ENCODE measurements around the gene HSCB. TPM values are rescaled to one million over a fixed set of nuclear protein-coding genes. Genes with fewer than 3 reads are reported as not detected.

Gene HSCB
- total RNA-seq, 1 experiment from 2014 or later, result 19.2 TPM

DNA sequence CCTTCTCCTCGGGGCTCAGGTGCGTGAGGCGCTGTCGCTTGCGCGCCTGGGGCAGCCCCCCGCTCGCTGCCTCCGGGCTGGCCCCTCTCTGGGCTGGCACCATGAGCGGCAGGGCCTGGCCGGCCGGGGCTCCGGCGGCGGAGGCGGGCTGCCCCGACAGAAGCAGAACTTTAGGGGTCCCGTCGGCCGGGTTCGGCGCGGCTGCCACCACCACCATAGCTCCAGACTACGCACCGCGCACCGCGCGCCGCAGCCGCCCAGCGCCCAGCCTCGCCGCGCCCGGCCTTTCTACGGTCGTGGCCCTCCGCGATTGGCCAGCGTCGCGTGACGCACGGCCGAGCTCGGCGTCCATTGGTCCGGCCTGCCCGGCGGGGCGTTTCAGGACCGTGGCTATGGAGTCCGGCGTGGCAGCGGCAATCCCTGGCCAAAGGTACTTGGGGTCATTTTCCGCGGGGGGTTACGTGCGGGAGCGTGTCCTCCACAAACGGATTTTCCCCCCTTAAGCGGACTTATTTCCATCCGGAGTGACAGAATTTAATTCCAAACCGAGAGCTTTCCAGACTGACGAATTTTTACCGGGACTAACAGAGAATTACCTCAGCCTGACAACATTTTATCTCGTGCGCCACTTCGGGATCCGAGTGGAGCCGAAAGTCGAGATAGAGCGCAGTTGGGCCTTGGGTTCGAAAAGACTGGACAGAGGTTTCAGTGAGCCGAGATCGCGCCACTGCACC lies 58.6 kb downstream of the HSCB start, which contains the start of gene XBP1 (continued):
- TF ChIP-seq, protein P1, sequence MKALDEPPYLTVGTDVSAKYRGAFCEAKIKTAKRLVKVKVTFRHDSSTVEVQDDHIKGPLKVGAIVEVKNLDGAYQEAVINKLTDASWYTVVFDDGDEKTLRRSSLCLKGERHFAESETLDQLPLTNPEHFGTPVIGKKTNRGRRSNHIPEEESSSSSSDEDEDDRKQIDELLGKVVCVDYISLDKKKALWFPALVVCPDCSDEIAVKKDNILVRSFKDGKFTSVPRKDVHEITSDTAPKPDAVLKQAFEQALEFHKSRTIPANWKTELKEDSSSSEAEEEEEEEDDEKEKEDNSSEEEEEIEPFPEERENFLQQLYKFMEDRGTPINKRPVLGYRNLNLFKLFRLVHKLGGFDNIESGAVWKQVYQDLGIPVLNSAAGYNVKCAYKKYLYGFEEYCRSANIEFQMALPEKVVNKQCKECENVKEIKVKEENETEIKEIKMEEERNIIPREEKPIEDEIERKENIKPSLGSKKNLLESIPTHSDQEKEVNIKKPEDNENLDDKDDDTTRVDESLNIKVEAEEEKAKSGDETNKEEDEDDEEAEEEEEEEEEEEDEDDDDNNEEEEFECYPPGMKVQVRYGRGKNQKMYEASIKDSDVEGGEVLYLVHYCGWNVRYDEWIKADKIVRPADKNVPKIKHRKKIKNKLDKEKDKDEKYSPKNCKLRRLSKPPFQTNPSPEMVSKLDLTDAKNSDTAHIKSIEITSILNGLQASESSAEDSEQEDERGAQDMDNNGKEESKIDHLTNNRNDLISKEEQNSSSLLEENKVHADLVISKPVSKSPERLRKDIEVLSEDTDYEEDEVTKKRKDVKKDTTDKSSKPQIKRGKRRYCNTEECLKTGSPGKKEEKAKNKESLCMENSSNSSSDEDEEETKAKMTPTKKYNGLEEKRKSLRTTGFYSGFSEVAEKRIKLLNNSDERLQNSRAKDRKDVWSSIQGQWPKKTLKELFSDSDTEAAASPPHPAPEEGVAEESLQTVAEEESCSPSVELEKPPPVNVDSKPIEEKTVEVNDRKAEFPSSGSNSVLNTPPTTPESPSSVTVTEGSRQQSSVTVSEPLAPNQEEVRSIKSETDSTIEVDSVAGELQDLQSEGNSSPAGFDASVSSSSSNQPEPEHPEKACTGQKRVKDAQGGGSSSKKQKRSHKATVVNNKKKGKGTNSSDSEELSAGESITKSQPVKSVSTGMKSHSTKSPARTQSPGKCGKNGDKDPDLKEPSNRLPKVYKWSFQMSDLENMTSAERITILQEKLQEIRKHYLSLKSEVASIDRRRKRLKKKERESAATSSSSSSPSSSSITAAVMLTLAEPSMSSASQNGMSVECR (CRISPR knock-in tag; IDR thresholded peaks at IDR 0.05; ENCODE audit: borderline replicate concordance), result peak; percentile 65; the same call in 1 of the 2 replicates
- TF ChIP-seq ZNF232 (CRISPR knock-in tag; IDR thresholded peaks at IDR 0.05) (peak; percentile 83), EMX1 (CRISPR knock-in tag; IDR thresholded peaks at IDR 0.05) (no peak), CBFB (CRISPR knock-in tag; IDR thresholded peaks at IDR 0.05; ENCODE audit: low read depth) (peak; percentile 84; the same call in 1 of the 2 replicates), GABPB1 (CRISPR knock-in tag; IDR thresholded peaks at IDR 0.05) (peak; percentile 75; the same call in 1 of the 2 replicates), CREM (CRISPR knock-in tag; IDR thresholded peaks at IDR 0.05) (peak; percentile 80), MYBL2 (CRISPR knock-in tag; IDR thresholded peaks at IDR 0.05) (peak; percentile 33; the same call in 1 of the 2 replicates), CREB1 (CRISPR knock-in tag; IDR thresholded peaks at IDR 0.05) (no peak), E2F1 (CRISPR knock-in tag; IDR thresholded peaks at IDR 0.05) (0 out of 2 replicates have a peak, but pooled peaks have one; percentile 74), OVOL2 (CRISPR knock-in tag; IDR thresholded peaks at IDR 0.05; ENCODE audit: borderline replicate concordance) (peak; percentile 61; the same call in 1 of the 2 replicates), RORB (CRISPR knock-in tag; IDR thresholded peaks at IDR 0.05) (no peak), SP1 (CRISPR knock-in tag; conservative IDR thresholded peaks at IDR 0.05) (peak; percentile 71), E2F4 (CRISPR knock-in tag; IDR thresholded peaks at IDR 0.05; ENCODE audit: borderline replicate concordance, low read depth) (peak; percentile 34; the same call in 1 of the 2 replicates), MAX (CRISPR knock-in tag; IDR thresholded peaks at IDR 0.05) (peak; percentile 81), TP53 (CRISPR knock-in tag; IDR thresholded peaks at IDR 0.05) (0 out of 2 replicates have a peak, but pooled peaks have one; percentile 48), ESRRA (CRISPR knock-in tag; IDR thresholded peaks at IDR 0.05; ENCODE audit: borderline replicate concordance) (peak; percentile 41; the same call in 1 of the 2 replicates), NFYB (CRISPR knock-in tag; conservative IDR thresholded peaks at IDR 0.05; ENCODE audit: low read depth) (peak; percentile 82), HMGA2 (CRISPR knock-in tag; IDR thresholded peaks at IDR 0.05) (no peak), NFE2L1 (CRISPR knock-in tag; IDR thresholded peaks at IDR 0.05) (peak; percentile 55; the same call in 1 of the 2 replicates), FOXK1 (CRISPR knock-in tag; IDR thresholded peaks at IDR 0.05) (peak; percentile 26; the same call in 1 of the 2 replicates), RELA (CRISPR knock-in tag; IDR thresholded peaks at IDR 0.05; ENCODE audit: borderline replicate concordance) (peak; percentile 59; the same call in 1 of the 2 replicates), ZNF138 (CRISPR knock-in tag; conservative IDR thresholded peaks at IDR 0.05) (peak; percentile 32; the same call in 1 of the 2 replicates)
- TF ChIP-seq, protein P2, sequence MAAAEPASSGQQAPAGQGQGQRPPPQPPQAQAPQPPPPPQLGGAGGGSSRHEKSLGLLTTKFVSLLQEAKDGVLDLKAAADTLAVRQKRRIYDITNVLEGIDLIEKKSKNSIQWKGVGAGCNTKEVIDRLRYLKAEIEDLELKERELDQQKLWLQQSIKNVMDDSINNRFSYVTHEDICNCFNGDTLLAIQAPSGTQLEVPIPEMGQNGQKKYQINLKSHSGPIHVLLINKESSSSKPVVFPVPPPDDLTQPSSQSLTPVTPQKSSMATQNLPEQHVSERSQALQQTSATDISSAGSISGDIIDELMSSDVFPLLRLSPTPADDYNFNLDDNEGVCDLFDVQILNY (CRISPR knock-in tag; IDR thresholded peaks at IDR 0.05), result peak; percentile 67
- TF ChIP-seq, protein P3, sequence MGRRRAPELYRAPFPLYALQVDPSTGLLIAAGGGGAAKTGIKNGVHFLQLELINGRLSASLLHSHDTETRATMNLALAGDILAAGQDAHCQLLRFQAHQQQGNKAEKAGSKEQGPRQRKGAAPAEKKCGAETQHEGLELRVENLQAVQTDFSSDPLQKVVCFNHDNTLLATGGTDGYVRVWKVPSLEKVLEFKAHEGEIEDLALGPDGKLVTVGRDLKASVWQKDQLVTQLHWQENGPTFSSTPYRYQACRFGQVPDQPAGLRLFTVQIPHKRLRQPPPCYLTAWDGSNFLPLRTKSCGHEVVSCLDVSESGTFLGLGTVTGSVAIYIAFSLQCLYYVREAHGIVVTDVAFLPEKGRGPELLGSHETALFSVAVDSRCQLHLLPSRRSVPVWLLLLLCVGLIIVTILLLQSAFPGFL (CRISPR knock-in tag; IDR thresholded peaks at IDR 0.05; ENCODE audit: borderline replicate concordance), result no peak
- TF ChIP-seq, protein P4, sequence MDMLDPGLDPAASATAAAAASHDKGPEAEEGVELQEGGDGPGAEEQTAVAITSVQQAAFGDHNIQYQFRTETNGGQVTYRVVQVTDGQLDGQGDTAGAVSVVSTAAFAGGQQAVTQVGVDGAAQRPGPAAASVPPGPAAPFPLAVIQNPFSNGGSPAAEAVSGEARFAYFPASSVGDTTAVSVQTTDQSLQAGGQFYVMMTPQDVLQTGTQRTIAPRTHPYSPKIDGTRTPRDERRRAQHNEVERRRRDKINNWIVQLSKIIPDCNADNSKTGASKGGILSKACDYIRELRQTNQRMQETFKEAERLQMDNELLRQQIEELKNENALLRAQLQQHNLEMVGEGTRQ (CRISPR knock-in tag; IDR thresholded peaks at IDR 0.05), result peak; percentile 78
- TF ChIP-seq, protein P5, sequence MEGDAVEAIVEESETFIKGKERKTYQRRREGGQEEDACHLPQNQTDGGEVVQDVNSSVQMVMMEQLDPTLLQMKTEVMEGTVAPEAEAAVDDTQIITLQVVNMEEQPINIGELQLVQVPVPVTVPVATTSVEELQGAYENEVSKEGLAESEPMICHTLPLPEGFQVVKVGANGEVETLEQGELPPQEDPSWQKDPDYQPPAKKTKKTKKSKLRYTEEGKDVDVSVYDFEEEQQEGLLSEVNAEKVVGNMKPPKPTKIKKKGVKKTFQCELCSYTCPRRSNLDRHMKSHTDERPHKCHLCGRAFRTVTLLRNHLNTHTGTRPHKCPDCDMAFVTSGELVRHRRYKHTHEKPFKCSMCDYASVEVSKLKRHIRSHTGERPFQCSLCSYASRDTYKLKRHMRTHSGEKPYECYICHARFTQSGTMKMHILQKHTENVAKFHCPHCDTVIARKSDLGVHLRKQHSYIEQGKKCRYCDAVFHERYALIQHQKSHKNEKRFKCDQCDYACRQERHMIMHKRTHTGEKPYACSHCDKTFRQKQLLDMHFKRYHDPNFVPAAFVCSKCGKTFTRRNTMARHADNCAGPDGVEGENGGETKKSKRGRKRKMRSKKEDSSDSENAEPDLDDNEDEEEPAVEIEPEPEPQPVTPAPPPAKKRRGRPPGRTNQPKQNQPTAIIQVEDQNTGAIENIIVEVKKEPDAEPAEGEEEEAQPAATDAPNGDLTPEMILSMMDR (IDR thresholded peaks at IDR 0.05), result no peak
